GM12878 (cell line): ENCODE results near the gene SLC34A1. TPM values are rescaled to one million over a fixed set of nuclear protein-coding genes. Genes with fewer than 3 reads are reported as not detected.

ENCODE experiments used
- ATAC-seq: fragments of 200-7000 bp; cut with Tn5 transposase; 3 replicates; pipeline ENCODE4 v1.9.1; 2020; ENCODE audit warnings: mild to moderate bottlenecking, moderate library complexity
- BruUV-seq: library from RNA; stranded (reverse); fragments of 400-500 nt; replicated peaks from 2 replicates; lab custom pipeline; 2021; lab: Mats Ljungman, UMichigan
- CTCF ChIA-PET: fragments of 300-600 bp; sonication (Branson Sonifier 250); formaldehyde crosslinking; extraction: SDS; loops from one replicate; lab custom pipeline; 2021; ENCODE audit warnings: inconsistent platforms; lab: Yijun Ruan, JAX
- POLR2A ChIA-PET: fragments of 350-600 bp; formaldehyde crosslinking; extraction: SDS; loops from one replicate; lab custom pipeline; 2021; ENCODE audit warnings: inconsistent platforms; lab: Charles Lee
- RAD21 ChIA-PET: fragments of 300-600 bp; sonication (Branson Sonifier 250); formaldehyde crosslinking; loops from one replicate; lab custom pipeline; 2023; ENCODE audit warnings: antibody characterized with exemption; ENCODE audit not compliant: unreplicated experiment; lab: Charles Lee
- SMC1A ChIA-PET: fragments of 300-600 bp; sonication (Branson Sonifier 250); formaldehyde crosslinking; loops from one replicate; lab custom pipeline; 2023; ENCODE audit not compliant: unreplicated experiment, uncharacterized antibody; lab: Charles Lee
- DNase-seq: peaks from one replicate; pipeline ENCODE4 v3.0.0-alpha.2; 2011; ENCODE audit warnings: low read depth, low spot score
- FAIRE-seq: peaks from 3 replicates; lab custom pipeline; 2011; peaks lifted over from hg19 to GRCh38; lab: Jason Lieb, UNC
- H2AFZ ChIP-seq: 2 replicates; pipeline ENCODE4 v1.6.0; 2011; ENCODE audit warnings: low read depth, low read length, control low read depth; ENCODE audit not compliant: control insufficient read depth
- H3K27ac ChIP-seq: 2 replicates; pipeline ENCODE4 v1.5.1; 2011; ENCODE audit warnings: control low read depth; ENCODE audit not compliant: control insufficient read depth, insufficient read depth
- H3K27me3 ChIP-seq, 2 experiments: replicated peaks in 1 of 2; 2 replicates each; pipeline versions ENCODE4 v1.6.0 to v1.6.1; 2011; ENCODE audit warnings: low read length in 1 of 2; ENCODE audit not compliant: control insufficient read depth in 2 of 2, insufficient read depth in 2 of 2
- H3K36me3 ChIP-seq, 2 experiments: 2 replicates each; pipeline ENCODE4 v1.5.1; 2011; ENCODE audit warnings: low read length in 1 of 2; ENCODE audit not compliant: control insufficient read depth in 2 of 2, insufficient read depth in 2 of 2
- H3K4me1 ChIP-seq: 2 replicates; pipeline ENCODE4 v1.6.1; 2011; ENCODE audit warnings: mild to moderate bottlenecking, low read length, moderate library complexity, mixed read lengths; ENCODE audit not compliant: control insufficient read depth, insufficient read depth
- H3K4me2 ChIP-seq: 2 replicates; pipeline ENCODE4 v1.6.0; 2011; ENCODE audit warnings: control low read depth; ENCODE audit not compliant: control insufficient read depth, insufficient read depth
- H3K4me3 ChIP-seq: fragments of 200-600 bp; sonication (generic); 2 replicates; pipeline ENCODE4 v1.5.1; 2016
- H3K79me2 ChIP-seq: 2 replicates; pipeline ENCODE4 v1.6.0; 2011; ENCODE audit warnings: low read length; ENCODE audit not compliant: control insufficient read depth, insufficient read depth
- H3K9ac ChIP-seq: 2 replicates; pipeline ENCODE4 v1.8.0; 2011; ENCODE audit warnings: low read length, control low read depth, mixed read lengths; ENCODE audit not compliant: control insufficient read depth, insufficient read depth
- H3K9me3 ChIP-seq: replicated peaks from 3 replicates; pipeline ENCODE4 v1.5.1; 2011; ENCODE audit warnings: mild to moderate bottlenecking, low read length; ENCODE audit not compliant: control insufficient read depth, insufficient read depth
- H4K20me1 ChIP-seq: 2 replicates; pipeline ENCODE4 v1.6.0; 2011; ENCODE audit not compliant: control insufficient read depth, insufficient read depth
- ATF7 ChIP-seq: fragments of 450-650 bp; IDR thresholded peaks from 2 replicates; pipeline ENCODE4 v1.6.1; 2016; ENCODE audit warnings: low read depth, mild to moderate bottlenecking
- BCL3 ChIP-seq: IDR thresholded peaks from 2 replicates; pipeline ENCODE4 v1.6.1; 2011; ENCODE audit warnings: borderline replicate concordance, low read depth, mild to moderate bottlenecking, moderate library complexity, low read length; ENCODE audit not compliant: insufficient read depth, poor library complexity, severe bottlenecking
- CBFB ChIP-seq: IDR thresholded peaks from 2 replicates; pipeline ENCODE4 v1.6.1; 2016; ENCODE audit warnings: antibody characterized with exemption, low read depth
- CUX1 ChIP-seq: IDR thresholded peaks from 2 replicates; pipeline ENCODE4 v1.6.1; 2012; ENCODE audit warnings: improper control_type of control experiment, low read depth, low read length; ENCODE audit not compliant: insufficient replicate concordance
- EP300 ChIP-seq, 2 experiments: fragments of 150-350 bp in 1 of 2; IDR thresholded peaks; 2 replicates each; pipeline ENCODE4 v1.6.1; 2011 to 2012; ENCODE audit warnings: low read depth in 2 of 2, low read length in 2 of 2, borderline replicate concordance in 1 of 2, improper control_type of control experiment in 1 of 2, inconsistent platforms in 1 of 2; ENCODE audit not compliant: control insufficient read depth in 1 of 2
- HDAC6 ChIP-seq: fragments of 200-600 bp; sonication (generic); IDR thresholded peaks from one replicate; pipeline ENCODE4 v1.8.0; 2017; ENCODE audit warnings: antibody characterized with exemption; ENCODE audit not compliant: unreplicated experiment
- MYB ChIP-seq: fragments of 150-350 bp; IDR thresholded peaks from 2 replicates; pipeline ENCODE4 v1.6.1; 2014; ENCODE audit warnings: mild to moderate bottlenecking, low read depth, low read length, borderline replicate concordance
- NR2C1 ChIP-seq: fragments of 450-650 bp; IDR thresholded peaks from 2 replicates; pipeline ENCODE4 v1.6.1; 2017; ENCODE audit warnings: antibody characterized with exemption, mild to moderate bottlenecking, moderate library complexity
- NR2F1 ChIP-seq: fragments of 450-650 bp; conservative IDR thresholded peaks from 2 replicates; pipeline ENCODE4 v1.6.1; 2017; ENCODE audit warnings: mild to moderate bottlenecking
- PAX5 ChIP-seq: IDR thresholded peaks from 2 replicates; pipeline ENCODE4 v1.6.1; 2011; ENCODE audit warnings: low read depth, low read length, borderline replicate concordance
- POLR2A ChIP-seq: IDR thresholded peaks from 2 replicates; pipeline ENCODE4 v1.6.1; 2011; ENCODE audit warnings: low read depth, mild to moderate bottlenecking, low read length
- RFX5 ChIP-seq: IDR thresholded peaks from 2 replicates; pipeline ENCODE4 v1.6.1; 2011; ENCODE audit warnings: low read depth, low read length, improper control_type of control experiment
- RUNX3 ChIP-seq: IDR thresholded peaks from 2 replicates; pipeline ENCODE4 v1.6.1; 2012; ENCODE audit warnings: low read length, inconsistent platforms
- SMC3 ChIP-seq: IDR thresholded peaks from 2 replicates; pipeline ENCODE4 v1.6.1; 2011; ENCODE audit warnings: low read length, improper control_type of control experiment, borderline replicate concordance
- YBX1 ChIP-seq: fragments of 450-650 bp; IDR thresholded peaks from 2 replicates; pipeline ENCODE4 v1.6.1; 2016; ENCODE audit warnings: antibody characterized with exemption
- YY1 ChIP-seq: IDR thresholded peaks from 2 replicates; pipeline ENCODE4 v1.6.1; 2011; ENCODE audit warnings: low read depth, mild to moderate bottlenecking, low read length
- WGBS: methylation state at CpG from one replicate; pipeline ENCODE4 v1.1.6; 2016; ENCODE audit warnings: low lambda C conversion rate; ENCODE audit not compliant: insufficient replicate concordance, insufficient coverage; ENCODE audit errors: missing lambda C conversion rate; 5-methylcytosine and 5-hydroxymethylcytosine counted together
- in situ Hi-C: fragments of 300-500 bp; cut with MboI; formaldehyde crosslinking; loops from 9 replicates; pipeline ENCODE4 v1.14.3; 2018; ENCODE audit warnings: mixed read lengths
- intact Hi-C: fragments of 100-400 bp; cut with micrococcal nuclease; formaldehyde crosslinking; loops from one replicate; pipeline ENCODE4 v1.14.2; 2022; ENCODE audit not compliant: unreplicated experiment
- polyA plus RNA-seq, 11 experiments: library from polyadenylated mRNA; depleted of rRNA in 4 of 11; unstranded in 6 of 11; stranded (reverse) in 5 of 11; fragments of >200 nt; fragmentation: Nextera tagmentation in 4 of 11; fragmentation: Illumina TruSeq in 1 of 11; extraction: Ambion mirVana in 4 of 11; extraction: Trizol in 1 of 11; gene quantifications; 1 replicate in 1 of 11; 2 replicates in 10 of 11; pipeline versions ENCODE4 v1.2.1 to v1.2.3, GENCODE V29; 2011 to 2016; ENCODE audit warnings: inconsistent platforms in 2 of 11, missing spikeins in 2 of 11, low read depth in 1 of 11
- total RNA-seq, 4 experiments: library from RNA; depleted of rRNA in 3 of 4; stranded (reverse); fragments of >200 nt in 3 of 4; fragmentation: Illumina TruSeq in 1 of 4; extraction: Trizol in 1 of 4; gene quantifications; 2 replicates each; pipeline versions ENCODE4 v1.2.1 to v1.2.3, GENCODE V29; 2013 to 2021

The SLC34A1 gene
- total and polyA plus RNA-seq, 10 of the 15 experiments (the other 5 are each of a cell fraction or from before 2014, with no cell fraction given) = 0.03 to 0.14 (median 0.09) TPM; not detected in 2

GRCh38 chr5:177444106-177445051, 60.1 kb downstream of the SLC34A1 start:
- ChIA-PET RAD21 (interaction anchor here (0.6 to 13.5 kb wide), 7 partner anchors 11 to 126 kb away, joined by 3 to 291 read pairs (median 20); partner anchors contain the start of gene GRK6), CTCF (interaction anchor here (1.1 to 16.4 kb wide), 9 partner anchors 10 to 134 kb away, joined by 3 to 391 read pairs (median 10); partner anchors contain the start of genes GRK6 and PFN3), SMC1A (interaction anchor here (1.3 to 7.4 kb wide), 6 partner anchors 10 to 58 kb away, joined by 5 to 105 read pairs (median 12); partner anchors contain the start of gene PFN3)
- TF ChIP-seq BCL3 (peak; percentile 10), RFX5 (no peak), SMC3 (no peak), NR2C1 (no peak), EP300 (IDR thresholded peaks at IDR 0.05; ENCODE audit: borderline replicate concordance in 1 of 2, control insufficient read depth in 1 of 2, low read depth in 2 of 2, low read length in 2 of 2) (no peak), ATF7 (0 out of 2 replicates have a peak, but pooled peaks have one; percentile 13), NR2F1 (peak; percentile 75), HDAC6 (no peak), CBFB (0 out of 2 replicates have a peak, but pooled peaks have one; percentile 16), CUX1 (no peak), POLR2A (peak; percentile 64), RUNX3 (peak; percentile 27; the same call in 1 of the 2 replicates), YY1 (0 out of 2 replicates have a peak, but pooled peaks have one; percentile 8), PAX5 (peak; percentile 17; the same call in 1 of the 2 replicates), MYB (no peak), YBX1 (no peak)

More at GRCh38 chr5:177444106-177445051, 60.1 kb downstream of the SLC34A1 start:
- intact Hi-C loops = no loop called here
- Histone ChIP-seq H3K79me2 (peaks cover 14% of the 10 kb centered on the region), H3K27ac (peak overlapping the region; percentile 59), H3K9me3 (no peaks in the 10 kb centered on the region), H3K4me2 (peak overlapping the region; percentile 5), H3K9ac (peak overlapping the region; percentile 14), H3K27me3 (no peaks in the 10 kb centered on the region), H3K4me1 (peaks cover 32% of the 10 kb centered on the region), H3K4me3 (no peak overlapping the region), H4K20me1 (no peaks in the 10 kb centered on the region), H2AFZ (no peak overlapping the region), H3K36me3 (peaks cover 0 to 9% of the 10 kb centered on the region in 2 experiments; a peak in 3 of 4 replicates)
- WGBS = 46% methylated on average over 7 of the region's 7 CpGs
- BruUV-seq = TSS peak; percentile 49
- POLR2A ChIA-PET = interaction anchor here (0.6 to 13.6 kb wide), 8 partner anchors 10 to 81 kb away, joined by 3 to 358 read pairs (median 7); partner anchors contain the start of genes F12 and GRK6
- FAIRE-seq (peak; percentile 31), DNase-seq (no peak), ATAC-seq (peak; percentile 4)
- in situ Hi-C loops = loop anchor here (5.0 kb wide), 1 partner anchor 127 kb away; no protein-coding TSS in a partner anchor
